Ishikawa (cell line): ENCODE results near the gene RPUSD4.

ENCODE experiments used
- CEBPB ChIP-seq: IDR thresholded peaks from 2 replicates; pipeline ENCODE4 v1.6.1; 2012
- CREB1 ChIP-seq: IDR thresholded peaks from 2 replicates; pipeline ENCODE4 v1.6.1; 2012; ENCODE audit warnings: low read depth
- EGR1 ChIP-seq: IDR thresholded peaks from 2 replicates; pipeline ENCODE4 v1.6.1; 2012
- EP300 ChIP-seq: IDR thresholded peaks from 2 replicates; pipeline ENCODE4 v1.6.1; 2012; ENCODE audit warnings: borderline replicate concordance
- FOXM1 ChIP-seq: IDR thresholded peaks from 2 replicates; pipeline ENCODE4 v1.6.1; 2012; ENCODE audit warnings: low read depth, borderline replicate concordance
- MAX ChIP-seq: IDR thresholded peaks from 2 replicates; pipeline ENCODE4 v1.6.1; 2012
- NFIC ChIP-seq: IDR thresholded peaks from 2 replicates; pipeline ENCODE4 v1.6.1; 2012
- RAD21 ChIP-seq: IDR thresholded peaks from 2 replicates; pipeline ENCODE4 v1.6.1; 2012; ENCODE audit warnings: low read depth
- REST ChIP-seq: IDR thresholded peaks from 2 replicates; pipeline ENCODE4 v1.6.1; 2012; ENCODE audit warnings: low read depth, mild to moderate bottlenecking
- TAF1 ChIP-seq: IDR thresholded peaks from 2 replicates; pipeline ENCODE4 v1.6.1; 2012; ENCODE audit warnings: low read depth, mild to moderate bottlenecking
- TCF12 ChIP-seq: IDR thresholded peaks from 2 replicates; pipeline ENCODE4 v1.6.1; 2012; ENCODE audit warnings: low read depth
- TEAD4 ChIP-seq: IDR thresholded peaks from 2 replicates; pipeline ENCODE4 v1.6.1; 2012
- USF1 ChIP-seq: IDR thresholded peaks from 2 replicates; pipeline ENCODE4 v1.6.1; 2012
- YY1 ChIP-seq: IDR thresholded peaks from 2 replicates; pipeline ENCODE4 v1.6.1; 2012; ENCODE audit warnings: low read depth
- ZBTB7A ChIP-seq: IDR thresholded peaks from 2 replicates; pipeline ENCODE4 v1.6.1; 2012; ENCODE audit warnings: low read depth

RPUSD4 gene

GRCh38 chr11:126158054-126158791, 53.2 kb downstream of the RPUSD4 start:
- TF ChIP-seq FOXM1: no peak
- TF ChIP-seq EGR1: no peak
- no peak for TF ChIP-seq USF1
- no peak for TF ChIP-seq REST
- no peak for TF ChIP-seq TAF1
- no peak for TF ChIP-seq MAX
- no peak for TF ChIP-seq CREB1
- no peak for TF ChIP-seq YY1
- TF ChIP-seq NFIC: no peak
- no peak for TF ChIP-seq RAD21
- no peak for TF ChIP-seq ZBTB7A
- no peak for TF ChIP-seq TEAD4
- no peak for TF ChIP-seq TCF12
- TF ChIP-seq EP300: no peak
- TF ChIP-seq CEBPB: no peak

GRCh38 chr11:126157326-126158030, 54.0 kb downstream of the RPUSD4 start:
- no peak for TF ChIP-seq FOXM1
- no peak for TF ChIP-seq YY1
- TF ChIP-seq TEAD4: no peak
- no peak for TF ChIP-seq TCF12
- no peak for TF ChIP-seq CREB1
- TF ChIP-seq MAX: no peak
- TF ChIP-seq EP300: no peak
- TF ChIP-seq RAD21: no peak
- TF ChIP-seq ZBTB7A: no peak
- no peak for TF ChIP-seq USF1
- TF ChIP-seq EGR1: no peak
- TF ChIP-seq CEBPB: no peak
- TF ChIP-seq REST: no peak
- no peak for TF ChIP-seq NFIC
- no peak for TF ChIP-seq TAF1

GRCh38 chr11:126156814-126157213, 54.6 kb downstream of the RPUSD4 start:
- TF ChIP-seq CREB1 (no peak), ZBTB7A (no peak), USF1 (no peak), TEAD4 (no peak), CEBPB (peak; percentile 55; the same call in 1 of the 2 replicates)

- TF ChIP-seq MAX (no peak), YY1 (no peak), NFIC (no peak), FOXM1 (no peak), CREB1 (no peak), REST (no peak)
These were observed 55.9 kb downstream of the RPUSD4 start for GRCh38 chr11:126155402-126156187.
